Dermis blood vessel endothelial cell (primary cell): ENCODE measurements around the gene LYPD8. TPM values are rescaled to one million over a fixed set of nuclear protein-coding genes. Genes with fewer than 3 reads are reported as not detected.

ENCODE experiments used
- DNase-seq: peaks from one replicate; pipeline ENCODE4 v3.0.0; 2010
- total RNA-seq: library from RNA; depleted of rRNA; stranded (reverse); fragments of >200 nt; gene quantifications from 2 replicates; pipeline ENCODE4 v1.2.3, GENCODE V29; 2014

Gene LYPD8
- total RNA-seq, 1 donor from 2014 or later = 0.17 TPM

- no peak for DNase-seq
Measured at GRCh38 chr1:248756636-248757035, 1.1 kb upstream of the LYPD8 start.

GRCh38 chr1:248756151-248756550 lies 592 bp upstream of the LYPD8 start:
- no peak for DNase-seq

- DNase-seq = no peak
Measured at GRCh38 chr1:248753708-248754280, 1.8 kb downstream of the LYPD8 start.

- DNase-seq = no peak
Measured at GRCh38 chr1:248753029-248753594, 2.4 kb downstream of the LYPD8 start.

GRCh38 chr1:248752161-248753028 lies 3.2 kb downstream of the LYPD8 start:
- DNase-seq = no peak

- DNase-seq = no peak
Measured at GRCh38 chr1:248751635-248752034, 3.9 kb downstream of the LYPD8 start.

GRCh38 chr1:248751142-248751541 lies 4.4 kb downstream of the LYPD8 start:
- DNase-seq = no peak

GRCh38 chr1:248750496-248750895 lies 5.1 kb downstream of the LYPD8 start:
- DNase-seq = no peak

- DNase-seq = no peak
Measured at GRCh38 chr1:248748211-248748610, 7.3 kb downstream of the LYPD8 start.

- no peak for DNase-seq
Measured at GRCh38 chr1:248740876-248741275, 14.7 kb downstream of the LYPD8 start.

GRCh38 chr1:248739572-248740205 lies 15.9 kb downstream of the LYPD8 start:
- no peak for DNase-seq

GRCh38 chr1:248737457-248737856 lies 18.1 kb downstream of the LYPD8 start:
- DNase-seq = no peak

- no peak for DNase-seq
Measured at GRCh38 chr1:248736977-248737376, 18.6 kb downstream of the LYPD8 start.

- no peak for DNase-seq
Measured at GRCh38 chr1:248733566-248733965, 22.0 kb downstream of the LYPD8 start.

GRCh38 chr1:248730507-248731335 lies 24.8 kb downstream of the LYPD8 start:
- DNase-seq = no peak

- DNase-seq = no peak
Measured at GRCh38 chr1:248714248-248714647, 41.3 kb downstream of the LYPD8 start.

- DNase-seq = no peak
Measured at GRCh38 chr1:248710305-248710900, 45.2 kb downstream of the LYPD8 start.

GRCh38 chr1:248704606-248705005 lies 51.0 kb downstream of the LYPD8 start:
- no peak for DNase-seq

GRCh38 chr1:248703674-248704073 lies 51.9 kb downstream of the LYPD8 start:
- no peak for DNase-seq

- DNase-seq = no peak
Measured at GRCh38 chr1:248702714-248703113, 52.8 kb downstream of the LYPD8 start, which contains the start of gene OR14I1. Gene OR14I1, minus strand, starts transcription at chr1:248702766.

GRCh38 chr1:248699099-248699498 lies 56.5 kb downstream of the LYPD8 start:
- DNase-seq = no peak

GRCh38 chr1:248697907-248698306 lies 57.7 kb downstream of the LYPD8 start:
- DNase-seq = no peak
